Sigmoid colon (tissue), 7 donors: ENCODE measurements around the gene PRKN. TPM values are rescaled to one million over a fixed set of nuclear protein-coding genes. Genes with fewer than 3 reads are reported as not detected.

Experiments used
- DNase-seq: peaks from one replicate; pipeline ENCODE4 v3.0.0-alpha.2; 2019
- H3K27ac ChIP-seq, 4 donors: fragments of 200-600 bp; sonication (generic); one replicate each; pipeline ENCODE4 v1.5.1; 2016 to 2019; ENCODE audit warnings: mild to moderate bottlenecking in 1 of 4
- H3K27me3 ChIP-seq, 3 donors: fragments of 200-600 bp; sonication (generic); one replicate each; pipeline ENCODE4 v1.5.1; 2019; ENCODE audit warnings: mild to moderate bottlenecking in 1 of 3
- H3K36me3 ChIP-seq, 4 donors: fragments of 200-600 bp; sonication (generic); one replicate each; pipeline ENCODE4 v1.5.1; 2016 to 2019
- H3K4me1 ChIP-seq, 4 donors: fragments of 200-600 bp; sonication (generic); one replicate each; pipeline ENCODE4 v1.5.1; 2017 to 2019
- H3K4me3 ChIP-seq, 4 donors: fragments of 200-600 bp; sonication (generic); one replicate each; pipeline ENCODE4 v1.5.1; 2017 to 2019; ENCODE audit warnings: mild to moderate bottlenecking in 2 of 4, moderate library complexity in 1 of 4
- H3K9me3 ChIP-seq, 4 donors: fragments of 200-600 bp in 3 of 4; sonication (generic) in 3 of 4; one replicate each; pipeline versions ENCODE4 v1.5.1 to v1.6.1; 2013 to 2019
- EP300 ChIP-seq, 4 donors: sonication (generic); formaldehyde crosslinking; IDR thresholded peaks; one replicate each; pipeline ENCODE4 v1.6.1; 2017; ENCODE audit warnings: antibody characterized with exemption in 4 of 4
- POLR2A ChIP-seq, 2 donors: fragments of 450-650 bp; IDR thresholded peaks; one replicate each; pipeline ENCODE4 v1.6.1; 2016; ENCODE audit warnings: antibody characterized with exemption in 2 of 2, mild to moderate bottlenecking in 2 of 2, moderate library complexity in 2 of 2
- POLR2AphosphoS5 ChIP-seq, 4 donors: sonication (generic); formaldehyde crosslinking; IDR thresholded peaks; one replicate each; pipeline ENCODE4 v1.6.1; 2017; ENCODE audit warnings: antibody characterized with exemption in 4 of 4
- WGBS, 2 donors: extraction: QIAGEN DNeasy Blood & Tissue Kit; methylation state at CpG; one replicate each; pipeline ENCODE4 v1.1.7; 2013; 5-methylcytosine and 5-hydroxymethylcytosine counted together
- intact Hi-C: fragments of 100-400 bp; cut with DNase I; formaldehyde crosslinking; loops from one replicate; pipeline ENCODE4 v1.15.1; 2023
- polyA plus RNA-seq, 3 donors: library from polyadenylated mRNA; stranded (reverse); fragments of 200-250 nt; gene quantifications; one replicate each; pipeline ENCODE4 v1.2.3, GENCODE V29; 2013
- total RNA-seq, 4 donors: library from RNA; depleted of rRNA; stranded (reverse); fragments of >200 nt; gene quantifications; one replicate each; pipeline ENCODE4 v1.1.0, GENCODE V29; 2016
- TF ChIP-seq, protein P1 (sequence below), 4 experiments: fragments of 450-650 bp in 3 of 4; fragments of 200-600 bp in 1 of 4; IDR thresholded peaks; one replicate each; pipeline ENCODE4 v1.5.1; 2016 to 2019; ENCODE audit warnings: antibody characterized with exemption in 4 of 4, mild to moderate bottlenecking in 3 of 4, moderate library complexity in 2 of 4
- donor health status: healthy with polysubstance abuse.
- donor health status: Bipolar disorder and iron deficiency.
- donor health status: healthy.

PRKN gene
- total and polyA plus RNA-seq, 7 donors = 0.38 to 173 (median 9.7) TPM

DNA sequence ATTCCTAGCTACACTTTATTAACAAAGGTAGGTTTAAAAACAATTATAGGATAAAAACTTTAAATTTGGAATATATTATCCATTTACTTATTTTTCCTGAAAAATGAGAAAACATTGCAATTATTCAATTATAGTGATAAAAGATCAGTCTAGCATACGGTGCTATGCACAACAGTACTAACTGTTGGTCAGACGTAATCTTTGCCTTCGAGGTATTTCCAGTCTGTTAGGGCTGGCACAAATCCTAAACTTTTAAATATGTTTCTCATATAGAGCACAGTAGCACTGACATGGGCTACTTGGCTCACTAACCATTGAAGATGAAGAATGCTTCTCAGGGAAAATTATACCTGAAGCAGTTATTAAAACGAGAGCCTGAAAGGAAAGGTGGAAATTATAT lies 214.8 kb downstream of the PRKN start:
- DNase-seq = no peak
- intact Hi-C loops = no loop called here
- H3K27me3 ChIP-seq = no peaks in the 10 kb centered on the region
- no peaks in the 10 kb centered on the region for H3K36me3 ChIP-seq
- H3K9me3 ChIP-seq = no peaks in the 10 kb centered on the region
- H3K27ac ChIP-seq = no peak overlapping the region
- H3K4me1 ChIP-seq = peaks cover 0 to 20% (median 12%) of the 10 kb centered on the region in 4 donors
- no peak overlapping the region for H3K4me3 ChIP-seq
- no peak for TF ChIP-seq POLR2A (IDR thresholded peaks at IDR 0.05)
- no peak for TF ChIP-seq POLR2AphosphoS5 (IDR thresholded peaks at IDR 0.05)
- TF ChIP-seq EP300 (IDR thresholded peaks at IDR 0.05) = no peak
- TF ChIP-seq, protein P1, sequence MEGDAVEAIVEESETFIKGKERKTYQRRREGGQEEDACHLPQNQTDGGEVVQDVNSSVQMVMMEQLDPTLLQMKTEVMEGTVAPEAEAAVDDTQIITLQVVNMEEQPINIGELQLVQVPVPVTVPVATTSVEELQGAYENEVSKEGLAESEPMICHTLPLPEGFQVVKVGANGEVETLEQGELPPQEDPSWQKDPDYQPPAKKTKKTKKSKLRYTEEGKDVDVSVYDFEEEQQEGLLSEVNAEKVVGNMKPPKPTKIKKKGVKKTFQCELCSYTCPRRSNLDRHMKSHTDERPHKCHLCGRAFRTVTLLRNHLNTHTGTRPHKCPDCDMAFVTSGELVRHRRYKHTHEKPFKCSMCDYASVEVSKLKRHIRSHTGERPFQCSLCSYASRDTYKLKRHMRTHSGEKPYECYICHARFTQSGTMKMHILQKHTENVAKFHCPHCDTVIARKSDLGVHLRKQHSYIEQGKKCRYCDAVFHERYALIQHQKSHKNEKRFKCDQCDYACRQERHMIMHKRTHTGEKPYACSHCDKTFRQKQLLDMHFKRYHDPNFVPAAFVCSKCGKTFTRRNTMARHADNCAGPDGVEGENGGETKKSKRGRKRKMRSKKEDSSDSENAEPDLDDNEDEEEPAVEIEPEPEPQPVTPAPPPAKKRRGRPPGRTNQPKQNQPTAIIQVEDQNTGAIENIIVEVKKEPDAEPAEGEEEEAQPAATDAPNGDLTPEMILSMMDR (IDR thresholded peaks at IDR 0.05) = no peak
- 82 to 91% methylated on average over 4 of the region's 4 CpGs for WGBS, 2 donors

DNA sequence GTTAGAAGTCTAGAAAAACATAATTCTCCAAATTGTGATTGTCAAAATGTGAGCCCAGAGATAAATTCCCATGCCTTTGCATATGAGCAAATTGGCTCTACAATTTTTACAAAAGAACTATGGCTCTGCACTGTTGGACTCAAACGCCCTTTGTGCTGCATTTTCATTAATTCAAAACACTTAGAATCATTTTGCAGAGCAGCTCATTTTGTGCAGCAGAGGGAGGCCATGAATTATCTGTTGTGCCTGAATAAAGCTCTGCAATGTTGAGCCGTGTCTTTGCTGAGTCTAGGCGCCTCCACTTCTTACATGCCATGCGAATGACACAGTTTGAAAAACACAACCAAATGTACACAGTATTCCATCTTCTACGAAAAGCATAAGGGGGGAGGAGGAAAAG lies 230.2 kb downstream of the PRKN start:
- no peaks in the 10 kb centered on the region for H3K27me3 ChIP-seq
- no peak overlapping the region for H3K4me3 ChIP-seq
- no peaks in the 10 kb centered on the region for H3K36me3 ChIP-seq
- H3K27ac ChIP-seq = no peak overlapping the region
- no peak for DNase-seq
- intact Hi-C loops = no loop called here
- H3K4me1 ChIP-seq = no peaks in the 10 kb centered on the region
- 71 to 81% methylated on average over 5 of the region's 5 CpGs for WGBS, 2 donors
- no peaks in the 10 kb centered on the region for H3K9me3 ChIP-seq
- TF ChIP-seq EP300 (IDR thresholded peaks at IDR 0.05) = no peak
- no peak for TF ChIP-seq POLR2AphosphoS5 (IDR thresholded peaks at IDR 0.05)
- TF ChIP-seq, protein P1 (IDR thresholded peaks at IDR 0.05) = no peak
- no peak for TF ChIP-seq POLR2A (IDR thresholded peaks at IDR 0.05)

DNA sequence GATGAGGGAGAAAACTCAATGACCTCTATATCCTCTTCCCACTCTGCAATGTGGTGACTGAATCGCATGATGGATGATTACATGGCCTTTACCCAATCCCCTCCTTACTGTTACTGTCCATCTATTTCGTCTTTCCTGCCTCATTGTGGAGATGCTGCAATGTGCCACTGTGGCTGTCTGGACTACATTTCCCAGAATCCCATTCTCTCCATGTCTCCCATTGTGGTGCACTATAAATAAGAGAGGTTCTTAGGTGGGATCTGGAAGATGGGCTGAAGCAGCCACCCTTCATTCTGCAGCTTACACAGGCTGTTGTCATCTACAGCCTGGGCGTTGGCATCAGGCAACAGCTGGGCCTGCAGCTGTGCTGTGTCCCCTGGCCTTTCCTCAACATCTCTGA lies 233.6 kb downstream of the PRKN start:
- TF ChIP-seq POLR2AphosphoS5 (IDR thresholded peaks at IDR 0.05) = no peak
- no peak for TF ChIP-seq POLR2A (IDR thresholded peaks at IDR 0.05)
- TF ChIP-seq EP300 (IDR thresholded peaks at IDR 0.05) = no peak
- TF ChIP-seq, protein P1 (IDR thresholded peaks at IDR 0.05) = no peak

DNA sequence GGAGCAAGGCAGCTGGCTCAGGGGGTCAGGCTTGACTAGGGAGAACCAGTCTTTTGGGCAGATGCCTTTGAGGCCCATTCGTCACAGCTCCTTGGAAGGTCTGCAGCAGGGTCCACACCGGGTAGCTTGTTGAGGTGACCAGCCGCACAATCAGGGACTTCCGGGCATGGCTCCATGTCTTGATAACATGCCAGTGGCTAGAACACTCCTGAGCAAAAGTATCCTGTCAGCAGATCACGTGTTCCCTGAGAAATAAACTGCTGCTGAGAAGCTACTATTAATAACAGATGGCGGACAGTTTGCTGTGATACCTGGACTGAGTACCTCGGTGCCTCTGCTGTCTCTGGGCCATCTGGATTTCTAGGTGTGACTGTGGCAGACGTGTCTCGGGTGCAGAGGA lies 235.9 kb downstream of the PRKN start:
- Histone ChIP-seq H3K4me1 (peaks cover 0 to under 1% (median 0%) of the 10 kb centered on the region in 4 donors), H3K27ac (no peak overlapping the region), H3K4me3 (no peak overlapping the region), H3K36me3 (no peaks in the 10 kb centered on the region), H3K27me3 (no peaks in the 10 kb centered on the region), H3K9me3 (no peaks in the 10 kb centered on the region)
- intact Hi-C loops = no loop called here
- 92 to 95% methylated on average over 9 of the region's 9 CpGs for WGBS, 2 donors
- TF ChIP-seq POLR2AphosphoS5 (IDR thresholded peaks at IDR 0.05) (no peak), EP300 (IDR thresholded peaks at IDR 0.05) (no peak), POLR2A (IDR thresholded peaks at IDR 0.05) (no peak)
- TF ChIP-seq, protein P1 (IDR thresholded peaks at IDR 0.05) = no peak
- no peak for DNase-seq

More for the DNA sequence above, 233.6 kb downstream of the PRKN start:
- no peaks in the 10 kb centered on the region for H3K27me3 ChIP-seq
- H3K4me1 ChIP-seq = no peaks in the 10 kb centered on the region
- H3K4me3 ChIP-seq = no peak overlapping the region
- H3K36me3 ChIP-seq = no peaks in the 10 kb centered on the region
- H3K9me3 ChIP-seq = no peaks in the 10 kb centered on the region
- intact Hi-C loops = no loop called here
- H3K27ac ChIP-seq = no peak overlapping the region
- WGBS, 2 donors = 92% methylated on average over 3 of the region's 3 CpGs
- no peak for DNase-seq
